BLaER1 (cell line): ENCODE results near the gene IQCE.
"Not testable (repeated sequence)": the region's sequence is repeated elsewhere in the genome, so short reads cannot be mapped to it uniquely, and the experiment has no call there.

Source experiments
- H3K27ac ChIP-seq: shearing (Covaris generic); formaldehyde crosslinking; 2 replicates; pipeline ENCODE4 v1.8.1; 2022
- H3K27me3 ChIP-seq: shearing (Covaris generic); formaldehyde crosslinking; 2 replicates; pipeline ENCODE4 v1.8.1; 2022
- H3K36me3 ChIP-seq: shearing (Covaris generic); formaldehyde crosslinking; 2 replicates; pipeline ENCODE4 v1.8.1; 2022
- H3K4me1 ChIP-seq: shearing (Covaris generic); formaldehyde crosslinking; 2 replicates; pipeline ENCODE4 v1.8.1; 2022
- H3K4me2 ChIP-seq: shearing (Covaris generic); formaldehyde crosslinking; 2 replicates; pipeline ENCODE4 v1.8.1; 2022
- H3K4me3 ChIP-seq: shearing (Covaris generic); formaldehyde crosslinking; 2 replicates; pipeline ENCODE4 v1.8.1; 2022
- H3K9ac ChIP-seq: shearing (Covaris generic); formaldehyde crosslinking; 2 replicates; pipeline ENCODE4 v1.8.1; 2022
- H3K9me3 ChIP-seq: shearing (Covaris generic); formaldehyde crosslinking; 2 replicates; pipeline ENCODE4 v1.8.1; 2022
- H4K20me1 ChIP-seq: shearing (Covaris generic); formaldehyde crosslinking; 2 replicates; pipeline ENCODE4 v1.8.1; 2022
- Cebpa-rat ChIP-seq: shearing (Covaris generic); IDR thresholded peaks from 2 replicates; pipeline ENCODE4 v1.8.1; 2022

IQCE gene

GRCh38 chr7:2577914-2578680, 19.3 kb downstream of the IQCE start:
- Histone ChIP-seq H4K20me1 (no peaks in the 10 kb centered on the region), H3K36me3 (peaks cover 31% of the 10 kb centered on the region; the same call in 1 of the 2 replicates), H3K27ac (no peak overlapping the region), H3K4me1 (peaks cover 71% of the 10 kb centered on the region), H3K27me3 (no peaks in the 10 kb centered on the region), H3K4me3 (no peak overlapping the region), H3K4me2 (peak overlapping the region; percentile 4; the same call in 1 of the 2 replicates), H3K9me3 (no peaks in the 10 kb centered on the region), H3K9ac (no peak overlapping the region)
- no peak for TF ChIP-seq Cebpa-rat

DNA sequence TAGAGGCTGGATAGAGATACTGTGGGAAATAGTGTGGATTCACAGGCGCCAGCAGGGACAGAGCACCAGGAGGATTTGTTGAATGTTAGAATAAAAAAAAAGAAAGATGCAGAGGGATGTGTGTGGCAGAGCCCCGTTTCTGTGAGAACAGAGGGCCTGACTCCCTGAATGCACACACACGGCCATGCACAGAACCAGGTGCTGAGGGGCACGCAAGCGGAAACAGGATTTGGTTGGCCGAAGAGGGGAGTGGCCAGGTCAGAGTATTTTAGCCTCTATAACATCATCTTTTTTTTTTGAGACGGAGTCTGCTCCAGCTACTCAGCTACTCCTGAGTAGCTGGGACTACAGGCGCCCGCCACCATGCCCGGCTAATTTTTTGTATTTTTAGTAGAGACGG, 21.9 kb downstream of the IQCE start:
- Histone ChIP-seq H3K27me3 (no peaks in the 10 kb centered on the region), H3K4me3 (no peak overlapping the region), H3K9ac (no peak overlapping the region), H3K36me3 (peaks cover 52% of the 10 kb centered on the region), H4K20me1 (no peaks in the 10 kb centered on the region), H3K4me2 (peak overlapping the region; percentile 55), H3K9me3 (no peaks in the 10 kb centered on the region), H3K4me1 (peaks cover 54% of the 10 kb centered on the region), H3K27ac (no peak overlapping the region; the same call in 1 of the 2 replicates)
- no peak for TF ChIP-seq Cebpa-rat

- Histone ChIP-seq H4K20me1 (0 out of 2 replicates have a peak, but pooled peaks cover 10% of the 10 kb centered on the region), H3K4me1 (peaks cover 54% of the 10 kb centered on the region), H3K27ac (no peak overlapping the region), H3K9ac (no peak overlapping the region), H3K27me3 (no peaks in the 10 kb centered on the region), H3K36me3 (peaks cover 67% of the 10 kb centered on the region), H3K4me3 (no peak overlapping the region), H3K4me2 (no peak overlapping the region), H3K9me3 (no peaks in the 10 kb centered on the region)
- no peak for TF ChIP-seq Cebpa-rat
These were observed 23.4 kb downstream of the IQCE start for GRCh38 chr7:2582006-2582735.

DNA sequence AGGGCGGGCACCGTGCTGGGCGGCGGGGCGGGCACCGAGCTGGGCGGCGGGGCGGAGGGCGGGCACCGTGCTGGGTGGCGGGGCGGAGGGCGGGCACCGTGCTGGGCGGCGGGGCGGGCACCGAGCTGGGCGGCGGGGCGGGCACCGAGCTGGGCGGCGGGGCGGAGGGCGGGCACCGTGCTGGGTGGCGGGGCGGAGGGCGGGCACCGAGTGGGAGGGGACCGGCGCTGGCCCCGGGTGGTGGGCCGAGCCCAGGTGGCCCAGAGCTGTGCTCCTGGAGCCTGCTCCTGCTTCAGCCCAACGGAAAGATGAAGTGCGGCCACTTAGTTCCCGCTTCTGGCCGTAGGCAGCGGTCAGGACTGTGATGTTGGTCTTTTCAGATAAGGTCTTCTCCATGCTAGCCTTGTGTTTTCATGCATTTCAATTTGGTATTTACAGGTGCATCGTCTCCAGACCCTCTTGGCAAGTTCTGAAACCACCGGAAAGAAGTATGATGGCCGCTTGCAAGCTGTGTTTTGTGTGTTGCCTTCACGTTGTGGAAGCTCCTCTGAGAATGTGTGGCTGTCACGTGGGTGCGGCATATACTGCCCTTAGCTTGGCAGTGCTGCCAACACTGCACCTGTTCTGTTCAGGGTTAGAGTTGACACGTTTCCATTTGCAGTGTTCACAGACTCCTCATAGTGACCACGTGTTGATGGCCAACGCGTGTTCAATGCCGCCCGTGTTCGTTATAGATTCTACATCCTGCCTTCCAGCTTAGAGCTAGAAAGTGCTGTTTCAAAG, 25.2 kb downstream of the IQCE start:
- no peaks in the 10 kb centered on the region for H3K9me3 ChIP-seq
- H3K4me1 ChIP-seq: peaks cover 41% of the 10 kb centered on the region
- 0 out of 2 replicates have a peak, but pooled peaks cover 16% of the 10 kb centered on the region for H4K20me1 ChIP-seq
- no peak overlapping the region for H3K4me2 ChIP-seq
- peaks cover 69% of the 10 kb centered on the region for H3K36me3 ChIP-seq
- no peak for TF ChIP-seq Cebpa-rat
- no peak overlapping the region for H3K27ac ChIP-seq
- H3K9ac ChIP-seq: no peak overlapping the region
- H3K4me3 ChIP-seq: no peak overlapping the region
- H3K27me3 ChIP-seq: no peaks in the 10 kb centered on the region

- Histone ChIP-seq H3K4me1 (peaks cover 30% of the 10 kb centered on the region), H3K36me3 (peaks cover 77% of the 10 kb centered on the region), H3K4me3 (no peak overlapping the region), H3K27ac (no peak overlapping the region), H3K9ac (no peak overlapping the region), H3K27me3 (no peaks in the 10 kb centered on the region), H3K4me2 (peak overlapping the region; percentile 50; the same call in 1 of the 2 replicates), H3K9me3 (no peaks in the 10 kb centered on the region), H4K20me1 (0 out of 2 replicates have a peak, but pooled peaks cover 16% of the 10 kb centered on the region)
- no peak for TF ChIP-seq Cebpa-rat
These were observed 26.7 kb downstream of the IQCE start for GRCh38 chr7:2585446-2585845.

GRCh38 chr7:2586326-2587020, 27.7 kb downstream of the IQCE start:
- Histone ChIP-seq H3K9ac (no peak overlapping the region; the same call in 1 of the 2 replicates), H3K4me1 (peaks cover 21% of the 10 kb centered on the region), H3K36me3 (peaks cover 87% of the 10 kb centered on the region), H3K27ac (no peak overlapping the region), H3K4me2 (peak overlapping the region; percentile 50), H4K20me1 (0 out of 2 replicates have a peak, but pooled peaks cover 16% of the 10 kb centered on the region), H3K27me3 (no peaks in the 10 kb centered on the region), H3K4me3 (no peak overlapping the region), H3K9me3 (no peaks in the 10 kb centered on the region)
- TF ChIP-seq Cebpa-rat: no peak

DNA sequence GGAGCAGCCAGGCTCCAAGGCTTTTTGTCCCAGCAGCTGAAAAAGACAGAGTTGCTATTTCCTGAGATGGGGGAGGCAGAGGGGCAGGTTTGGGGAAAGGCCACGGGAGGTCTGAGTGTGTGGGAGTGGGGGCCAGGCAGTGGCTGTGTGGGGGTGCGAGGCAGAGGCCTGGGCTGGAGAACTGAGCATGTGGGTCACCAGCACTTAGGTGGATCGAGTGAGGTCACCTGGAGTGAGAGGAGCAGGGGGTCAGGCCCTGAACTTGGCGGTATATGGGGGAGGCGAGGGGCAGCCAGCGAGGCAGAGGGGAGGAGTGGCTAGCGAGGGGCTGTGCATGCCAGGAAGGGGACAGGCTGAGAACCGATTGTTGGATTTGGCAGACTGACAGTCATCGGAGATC, 28.4 kb downstream of the IQCE start:
- Histone ChIP-seq H3K4me3 (no peak overlapping the region), H4K20me1 (0 out of 2 replicates have a peak, but pooled peaks cover 16% of the 10 kb centered on the region), H3K4me2 (peak overlapping the region; percentile 50), H3K27ac (no peak overlapping the region), H3K4me1 (peaks cover 21% of the 10 kb centered on the region), H3K36me3 (peaks cover 91% of the 10 kb centered on the region), H3K9me3 (no peaks in the 10 kb centered on the region), H3K9ac (no peak overlapping the region), H3K27me3 (no peaks in the 10 kb centered on the region)
- TF ChIP-seq Cebpa-rat: no peak

- no peak for TF ChIP-seq Cebpa-rat
- H3K27ac ChIP-seq: no peak overlapping the region
- H3K36me3 ChIP-seq: peaks cover 91% of the 10 kb centered on the region
These were observed 29.0 kb downstream of the IQCE start for GRCh38 chr7:2587778-2588177.

GRCh38 chr7:2589341-2589740, 30.6 kb downstream of the IQCE start:
- H3K4me3 ChIP-seq: no peak overlapping the region
- H3K36me3 ChIP-seq: peaks cover 90% of the 10 kb centered on the region
- no peak for TF ChIP-seq Cebpa-rat
- no peaks in the 10 kb centered on the region for H3K27me3 ChIP-seq
- no peak overlapping the region for H3K4me2 ChIP-seq
- H3K9me3 ChIP-seq: no peaks in the 10 kb centered on the region
- no peak overlapping the region for H3K27ac ChIP-seq
- H4K20me1 ChIP-seq: 0 out of 2 replicates have a peak, but pooled peaks cover 16% of the 10 kb centered on the region
- no peak overlapping the region for H3K9ac ChIP-seq
- H3K4me1 ChIP-seq: peaks cover 39% of the 10 kb centered on the region

More at GRCh38 chr7:2587778-2588177, 29.0 kb downstream of the IQCE start:
- Histone ChIP-seq H3K4me2 (no peak overlapping the region), H3K4me3 (no peak overlapping the region), H3K4me1 (peaks cover 24% of the 10 kb centered on the region), H3K9ac (no peak overlapping the region), H4K20me1 (0 out of 2 replicates have a peak, but pooled peaks cover 16% of the 10 kb centered on the region), H3K27me3 (no peaks in the 10 kb centered on the region), H3K9me3 (no peaks in the 10 kb centered on the region)

DNA sequence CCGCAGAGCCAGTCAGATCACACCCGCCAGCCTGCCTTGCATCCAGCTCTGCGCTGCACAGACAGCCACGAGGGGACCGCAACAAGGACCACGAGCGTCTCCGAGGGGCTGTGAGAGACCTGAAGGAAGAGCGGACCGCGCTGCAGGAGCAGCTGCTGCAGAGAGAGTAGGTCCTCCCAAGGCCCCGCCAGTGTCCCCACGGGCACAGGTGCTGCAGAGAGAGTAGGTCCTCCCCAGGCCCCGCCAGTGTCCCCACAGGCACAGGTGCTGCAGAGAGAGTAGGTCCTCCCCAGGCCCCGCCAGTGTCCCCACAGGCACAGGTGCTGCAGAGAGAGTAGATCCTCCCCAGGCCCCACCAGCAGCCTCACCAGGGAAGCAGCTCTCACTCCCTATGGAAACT, 31.2 kb downstream of the IQCE start:
- not testable (repeated sequence) for H3K4me2 ChIP-seq, H3K9ac ChIP-seq, H3K4me3 ChIP-seq, H3K27me3 ChIP-seq, H3K27ac ChIP-seq, H3K9me3 ChIP-seq
- 0 out of 2 replicates have a peak, but pooled peaks cover 16% of the 10 kb centered on the region for H4K20me1 ChIP-seq
- H3K36me3 ChIP-seq: peaks cover 87% of the 10 kb centered on the region
- peaks cover 45% of the 10 kb centered on the region for H3K4me1 ChIP-seq
